HG03558 (cell line): Measurements from ENCODE around the gene THAP3.
"Not testable (repeated sequence)": the region's sequence is repeated elsewhere in the genome, so short reads cannot be mapped to it uniquely, and the experiment has no call there.

Experiments used
- ATAC-seq: cut with Tn5 transposase; IDR thresholded peaks from one replicate; pipeline ENCODE4 v1.9.1; 2021; ENCODE audit warnings: moderate number of reproducible peaks; ENCODE audit not compliant: unreplicated experiment; ENCODE audit errors: extremely low read depth

Gene THAP3

GRCh38 chr1:6590046-6590445 lies 34.6 kb upstream of the THAP3 start:
- no peak for ATAC-seq

GRCh38 chr1:6591222-6591621 lies 33.4 kb upstream of the THAP3 start:
- no peak for ATAC-seq

GRCh38 chr1:6591644-6592043 lies 33.0 kb upstream of the THAP3 start:
- no peak for ATAC-seq

GRCh38 chr1:6592441-6592840 lies 32.2 kb upstream of the THAP3 start:
- no peak for ATAC-seq

GRCh38 chr1:6592865-6593593 lies 31.6 kb upstream of the THAP3 start:
- no peak for ATAC-seq

- no peak for ATAC-seq
Observed at GRCh38 chr1:6593810-6594209, 30.9 kb upstream of the THAP3 start.

GRCh38 chr1:6594977-6595740 lies 29.5 kb upstream of the THAP3 start:
- no peak for ATAC-seq

- ATAC-seq = no peak
Observed at GRCh38 chr1:6596351-6596750, 28.3 kb upstream of the THAP3 start.

GRCh38 chr1:6596886-6597776 lies 27.5 kb upstream of the THAP3 start:
- ATAC-seq = no peak

GRCh38 chr1:6597777-6598131 lies 26.9 kb upstream of the THAP3 start:
- no peak for ATAC-seq

GRCh38 chr1:6599141-6599975 lies 25.3 kb upstream of the THAP3 start:
- no peak for ATAC-seq

GRCh38 chr1:6599991-6600390 lies 24.7 kb upstream of the THAP3 start:
- not testable (repeated sequence) for ATAC-seq

- no peak for ATAC-seq
Observed at GRCh38 chr1:6600410-6601048, 24.1 kb upstream of the THAP3 start.

- ATAC-seq = no peak
Observed at GRCh38 chr1:6601049-6601922, 23.4 kb upstream of the THAP3 start.

GRCh38 chr1:6601923-6602668 lies 22.6 kb upstream of the THAP3 start:
- peak; percentile 14 for ATAC-seq

- peak; percentile 31 for ATAC-seq
Observed at GRCh38 chr1:6602669-6603237, 21.9 kb upstream of the THAP3 start, which contains the start of gene KLHL21. TSS of gene KLHL21 (minus strand) at chr1:6602869. CDS start at chr1:6602817, 52 bp downstream.

- ATAC-seq = peak; percentile 10
Observed at GRCh38 chr1:6603238-6603914, 21.3 kb upstream of the THAP3 start.
